Suppressor macrophage treated with lipopolysaccharide for 4 hours (primary cell): ENCODE measurements around the gene CLMN.

Experiments used
- DNase-seq: peaks from one replicate; pipeline ENCODE4 v3.0.0-alpha.2; 2020

CLMN gene

DNA sequence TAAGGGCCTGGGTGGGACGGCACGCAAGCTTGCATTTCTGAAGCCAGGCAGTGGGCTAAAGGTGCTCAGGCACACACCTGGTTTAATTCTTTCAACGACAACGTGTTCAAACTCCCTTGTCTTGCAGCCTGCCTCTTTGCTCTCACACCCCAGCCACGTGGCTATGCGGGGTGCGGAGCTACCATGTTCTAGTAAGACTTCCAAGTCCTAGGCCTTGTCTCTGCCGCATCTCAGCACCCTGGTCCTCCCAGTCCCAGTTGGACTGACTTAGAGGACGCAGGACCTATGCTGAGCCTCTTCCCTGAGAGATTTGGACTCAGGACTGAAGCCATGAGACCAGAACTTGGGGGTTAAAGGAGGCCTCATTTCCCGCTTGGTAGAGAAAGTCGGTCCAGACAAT lies 62.2 kb downstream of the CLMN start:
- no peak for DNase-seq

DNA sequence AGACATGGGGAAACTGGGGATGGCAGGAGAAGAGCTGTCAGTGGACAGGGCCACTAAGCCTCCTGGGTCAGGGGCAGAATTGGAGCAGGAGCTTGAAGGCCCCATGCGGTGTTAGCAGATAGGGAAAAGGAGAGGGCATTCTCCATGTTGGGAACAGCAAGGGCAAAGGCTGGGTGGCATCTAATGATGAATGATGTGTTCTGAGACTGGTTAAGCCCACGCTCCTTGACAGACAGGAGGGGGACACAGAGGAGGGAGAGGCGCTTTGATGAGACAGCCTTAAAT lies 63.0 kb downstream of the CLMN start:
- DNase-seq, result no peak

DNA sequence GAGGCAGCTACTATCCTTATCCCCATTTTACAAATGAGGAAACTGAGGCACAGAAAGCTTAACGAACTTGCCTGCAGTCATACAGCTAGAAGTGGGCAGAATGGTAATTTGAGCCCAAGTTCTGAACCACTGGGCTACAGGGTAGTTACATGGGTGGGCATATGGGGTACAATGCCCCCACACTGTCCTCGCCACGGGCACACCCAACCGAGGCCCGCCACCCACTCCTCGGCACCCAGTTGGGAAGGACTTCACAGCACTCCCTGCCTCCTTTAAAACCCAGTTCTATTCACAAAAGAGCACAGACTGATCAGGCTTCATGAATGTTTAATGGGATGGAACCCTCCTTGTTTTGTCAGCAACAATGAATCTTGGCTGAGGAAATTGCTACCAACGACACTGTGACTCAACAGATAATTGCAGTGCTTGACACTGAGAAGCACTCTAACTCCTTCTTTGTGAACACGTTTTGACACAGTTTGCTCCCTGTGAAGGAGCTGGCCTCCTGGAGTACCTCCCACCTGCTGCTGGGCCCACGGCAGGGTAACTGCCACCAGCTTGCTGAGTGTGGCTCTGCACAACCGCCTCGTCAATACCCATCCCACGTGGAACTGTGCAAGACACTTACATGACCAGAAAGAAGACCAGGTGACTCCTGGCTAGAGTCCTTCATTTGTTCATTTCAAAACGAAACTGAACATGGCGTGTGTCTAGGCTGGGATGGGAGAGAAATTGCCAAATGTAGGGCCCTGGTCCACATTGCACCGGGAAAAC lies 63.5 kb downstream of the CLMN start:
- peak; percentile 18 for DNase-seq

DNA sequence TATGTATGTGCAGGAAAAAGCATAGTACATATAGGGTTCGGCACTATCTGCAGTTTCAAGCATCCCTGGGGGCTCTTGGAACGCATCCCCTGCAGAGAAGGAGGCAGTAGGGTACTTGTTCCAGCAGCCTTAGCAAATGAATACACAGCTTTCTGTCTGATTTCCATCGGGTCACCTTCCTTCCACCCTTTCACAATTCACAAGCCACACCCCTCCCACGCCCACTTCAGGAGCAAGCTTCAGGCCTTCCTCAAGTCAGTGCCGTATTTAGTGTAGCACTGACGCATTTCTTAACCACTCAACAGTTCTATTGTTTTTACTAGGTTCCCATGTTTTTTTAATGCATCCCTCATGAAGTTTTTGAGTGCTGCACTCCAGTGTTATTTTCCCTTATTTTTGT lies 64.2 kb downstream of the CLMN start:
- DNase-seq, result peak; percentile 92

DNA sequence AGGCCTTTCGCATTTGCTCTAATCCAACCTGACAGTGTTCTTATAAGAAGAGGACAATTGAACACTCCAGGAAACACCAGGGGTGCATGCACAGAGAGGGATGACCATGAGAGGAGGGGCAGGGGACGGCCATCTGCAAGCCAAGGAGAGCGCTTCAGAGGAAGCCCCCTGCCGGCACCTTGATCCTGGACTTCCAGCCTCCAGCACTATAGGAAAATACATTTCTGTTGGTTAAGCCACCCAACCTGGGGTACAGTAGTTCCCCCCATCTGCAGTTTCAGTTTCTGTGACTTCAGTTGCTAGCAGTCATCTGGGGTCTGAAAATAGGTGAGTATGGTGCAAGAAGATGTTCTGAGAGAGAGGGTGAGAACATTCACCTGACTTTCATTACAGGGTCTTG lies 64.7 kb downstream of the CLMN start:
- DNase-seq, result no peak

DNA sequence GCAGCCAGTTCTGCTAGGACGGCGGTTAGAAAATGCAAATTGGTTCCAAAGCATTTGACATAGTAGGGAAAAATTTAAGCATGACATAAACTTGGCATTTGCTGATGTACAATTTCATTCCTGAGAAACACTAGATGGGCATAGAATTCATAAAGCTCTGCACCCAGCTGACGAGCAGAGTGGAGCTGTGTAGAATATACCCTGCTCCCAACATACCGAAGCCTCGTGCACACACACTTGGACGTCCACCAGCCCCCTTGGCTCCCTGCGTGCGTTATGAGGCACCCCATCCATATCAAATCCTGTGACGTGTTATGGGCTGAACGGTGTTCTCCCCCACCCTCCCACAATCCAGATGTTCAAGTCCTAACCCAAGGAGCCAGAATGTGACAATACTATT lies 65.4 kb downstream of the CLMN start:
- DNase-seq, result no peak

DNA sequence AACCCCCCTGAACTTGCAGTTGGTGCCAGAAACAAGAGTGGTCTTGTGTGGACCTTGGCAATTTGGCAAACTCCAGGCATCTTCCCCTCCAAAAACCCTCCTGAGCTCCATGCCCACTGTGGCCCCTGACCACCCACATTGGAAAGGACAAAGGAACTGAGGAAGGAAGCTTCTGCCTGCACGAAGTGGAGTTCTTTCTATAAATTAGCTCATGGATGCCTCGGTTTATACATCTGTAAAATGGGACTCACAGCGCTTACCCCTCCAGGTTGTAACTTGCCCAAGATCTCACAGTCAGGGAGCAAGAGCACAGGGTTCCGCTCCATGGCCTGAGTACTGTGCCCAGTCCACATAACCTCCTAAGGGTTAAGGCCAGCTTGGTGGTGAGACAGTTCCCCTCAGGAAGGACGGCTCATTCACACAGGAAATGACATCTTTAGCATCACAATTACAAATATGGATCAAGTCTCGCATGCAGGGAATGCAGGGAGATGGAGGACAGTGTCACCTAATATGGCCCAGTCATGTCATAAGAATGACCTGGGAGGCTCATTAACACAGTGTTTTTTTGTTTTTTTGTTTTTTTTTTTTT lies 66.6 kb downstream of the CLMN start:
- peak; percentile 22 for DNase-seq

DNA sequence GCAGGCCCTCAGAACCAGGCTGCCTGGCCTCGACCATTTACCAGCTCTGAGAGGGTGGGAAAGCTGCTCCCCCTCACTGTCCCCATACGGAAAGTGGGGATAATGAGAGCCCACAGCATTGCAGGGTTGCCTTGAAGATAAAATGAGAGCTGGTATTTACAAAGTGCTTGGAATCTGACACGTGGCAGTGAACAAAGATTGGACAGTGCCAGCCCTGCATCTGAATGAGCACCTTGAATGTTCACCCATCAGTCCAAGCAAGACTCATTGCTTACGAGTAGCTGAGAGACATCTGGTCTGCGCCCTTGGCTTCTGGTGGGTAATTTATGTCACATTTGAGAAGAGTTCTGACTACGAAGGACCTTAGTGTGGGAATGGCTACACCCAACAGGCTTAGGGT lies 67.5 kb downstream of the CLMN start:
- DNase-seq, result no peak

DNA sequence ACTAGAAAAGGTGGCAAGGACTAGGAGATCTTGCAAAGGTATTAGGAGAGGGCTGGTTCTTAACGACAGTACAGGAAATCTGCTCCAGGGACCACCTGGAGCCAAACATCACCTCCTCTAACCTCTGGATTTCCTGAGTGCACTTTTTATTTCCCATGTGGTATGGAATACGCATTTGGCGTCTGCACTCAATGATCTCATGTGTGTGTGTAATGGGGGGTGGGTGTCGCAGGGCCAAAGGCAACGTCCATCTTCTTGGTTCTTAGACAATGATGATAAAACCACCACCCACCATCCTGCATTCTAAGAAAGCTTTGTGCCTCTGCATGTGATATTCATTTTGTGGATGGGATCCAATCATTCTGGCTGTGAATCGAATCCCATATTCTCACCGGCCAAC lies 68.8 kb downstream of the CLMN start:
- no peak for DNase-seq

DNA sequence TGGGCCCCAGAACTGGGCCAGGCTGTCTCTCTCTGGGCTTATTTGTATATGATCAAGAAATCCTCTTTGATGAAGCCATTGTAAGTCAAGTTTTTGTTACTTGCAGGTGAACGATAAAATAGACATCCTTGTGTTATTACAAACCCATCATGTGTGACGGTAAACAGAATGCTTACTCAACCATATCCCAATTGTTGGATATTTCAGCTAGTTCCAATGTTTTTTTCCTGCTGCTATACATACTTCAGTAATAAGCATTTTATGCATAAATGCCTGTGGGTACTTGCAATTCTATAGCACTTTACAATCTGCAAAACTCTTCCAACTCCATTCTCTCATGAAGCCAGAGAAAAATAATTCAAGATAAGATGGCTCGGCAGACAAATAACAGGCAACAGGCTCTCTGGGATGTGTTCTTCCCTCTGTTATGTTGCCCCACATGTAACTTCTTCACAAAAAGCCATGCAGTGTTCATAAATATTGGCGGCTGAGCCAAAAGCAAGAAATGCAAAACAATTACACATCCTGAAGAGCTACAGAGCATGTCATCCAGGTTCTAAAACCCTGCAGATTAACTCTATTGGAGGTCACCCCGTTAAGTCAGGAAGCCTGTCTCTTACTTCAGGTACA lies 69.5 kb downstream of the CLMN start:
- no peak for DNase-seq

DNA sequence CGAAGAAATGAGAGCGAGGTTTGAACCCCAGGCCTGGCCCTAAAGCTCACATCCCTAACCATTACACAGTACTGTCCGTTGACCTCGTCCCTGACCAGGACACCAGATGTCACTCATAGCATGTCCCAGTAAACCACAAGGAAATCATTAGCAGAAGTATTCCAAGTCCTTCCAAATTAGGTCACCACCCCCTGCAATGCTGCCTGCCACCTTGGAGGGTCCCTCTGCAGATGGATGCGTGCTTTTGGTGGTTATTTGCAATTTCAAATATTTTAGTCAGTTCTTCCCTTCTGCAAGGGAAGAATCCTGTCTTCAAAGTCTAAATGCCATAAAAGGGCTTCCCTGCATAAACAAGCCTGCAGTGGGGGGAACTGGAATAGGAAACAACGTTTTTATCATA lies 71.3 kb downstream of the CLMN start:
- no peak for DNase-seq

DNA sequence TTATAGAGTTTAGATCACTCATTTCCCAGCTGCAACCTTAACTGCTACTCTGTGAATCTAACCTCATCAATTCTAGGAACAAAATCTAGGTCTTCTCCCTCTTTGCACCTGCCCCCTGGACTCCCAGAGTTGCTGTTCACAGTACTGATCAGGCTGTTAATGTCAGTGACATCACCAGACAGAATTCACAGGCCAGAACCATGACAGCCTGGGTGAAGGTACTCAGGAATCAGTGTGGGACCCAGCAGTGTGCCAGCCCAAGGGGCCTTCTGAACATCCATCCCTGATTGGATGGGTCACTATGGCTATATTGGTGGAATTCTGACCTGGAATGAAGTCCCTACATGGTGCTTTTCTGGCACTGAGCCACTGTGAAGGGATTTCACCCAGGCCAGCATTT lies 72.8 kb downstream of the CLMN start:
- no peak for DNase-seq

DNA sequence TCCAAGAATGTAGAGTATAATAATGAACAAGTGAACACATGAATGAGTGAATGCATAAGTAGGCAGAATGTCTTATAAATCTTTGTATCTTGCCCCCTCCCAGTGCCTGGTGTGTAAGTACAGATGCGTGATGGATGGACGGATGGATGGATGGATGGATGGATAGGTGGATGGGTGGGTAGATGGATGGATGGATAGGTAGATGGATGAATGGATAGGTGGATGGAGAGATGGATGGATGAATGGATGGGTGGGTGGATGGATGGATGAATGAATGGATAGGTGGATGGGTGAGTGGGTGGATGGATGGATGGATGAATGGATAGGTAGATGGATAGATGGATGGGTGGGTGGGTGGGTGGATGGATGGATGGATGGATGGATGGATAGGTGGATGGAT lies 74.4 kb downstream of the CLMN start:
- DNase-seq, result no peak

DNA sequence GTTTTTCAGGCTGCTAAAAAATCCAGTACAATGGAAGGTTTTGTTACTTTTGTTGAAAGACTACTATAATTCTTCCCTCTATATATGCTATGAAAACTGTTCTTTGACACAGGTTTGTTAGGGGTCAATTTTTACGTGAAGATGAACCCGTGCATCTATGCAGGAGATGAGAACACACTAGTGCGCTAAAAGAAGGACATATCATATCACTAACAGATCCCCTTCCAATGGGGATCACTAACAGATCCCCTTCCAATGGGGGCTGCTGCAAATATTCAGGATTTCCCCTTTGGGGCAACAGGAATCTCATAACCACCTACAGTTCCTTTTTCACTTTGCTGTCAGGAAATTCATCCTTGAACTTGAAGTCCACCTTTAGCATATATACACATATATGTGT lies 75.1 kb downstream of the CLMN start:
- no peak for DNase-seq

DNA sequence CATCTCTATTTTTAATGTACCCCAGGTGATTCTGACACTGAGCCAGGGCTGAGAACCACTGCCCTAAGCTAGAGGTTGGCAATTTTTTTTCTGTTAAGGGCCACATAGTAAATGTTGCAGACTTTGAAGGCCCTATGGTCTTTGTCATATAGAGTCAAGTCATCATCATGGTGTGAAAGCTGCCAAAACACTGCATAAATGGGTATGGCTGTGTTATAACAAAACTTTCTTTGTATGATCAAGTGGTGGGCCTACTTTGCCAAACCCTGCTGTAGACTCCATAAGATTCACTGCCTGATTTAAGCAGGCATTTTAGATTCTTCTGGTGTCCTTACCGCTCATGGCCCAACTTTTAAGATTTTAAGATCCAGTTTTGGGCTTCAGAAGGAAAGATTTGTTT lies 76.8 kb downstream of the CLMN start:
- no peak for DNase-seq

DNA sequence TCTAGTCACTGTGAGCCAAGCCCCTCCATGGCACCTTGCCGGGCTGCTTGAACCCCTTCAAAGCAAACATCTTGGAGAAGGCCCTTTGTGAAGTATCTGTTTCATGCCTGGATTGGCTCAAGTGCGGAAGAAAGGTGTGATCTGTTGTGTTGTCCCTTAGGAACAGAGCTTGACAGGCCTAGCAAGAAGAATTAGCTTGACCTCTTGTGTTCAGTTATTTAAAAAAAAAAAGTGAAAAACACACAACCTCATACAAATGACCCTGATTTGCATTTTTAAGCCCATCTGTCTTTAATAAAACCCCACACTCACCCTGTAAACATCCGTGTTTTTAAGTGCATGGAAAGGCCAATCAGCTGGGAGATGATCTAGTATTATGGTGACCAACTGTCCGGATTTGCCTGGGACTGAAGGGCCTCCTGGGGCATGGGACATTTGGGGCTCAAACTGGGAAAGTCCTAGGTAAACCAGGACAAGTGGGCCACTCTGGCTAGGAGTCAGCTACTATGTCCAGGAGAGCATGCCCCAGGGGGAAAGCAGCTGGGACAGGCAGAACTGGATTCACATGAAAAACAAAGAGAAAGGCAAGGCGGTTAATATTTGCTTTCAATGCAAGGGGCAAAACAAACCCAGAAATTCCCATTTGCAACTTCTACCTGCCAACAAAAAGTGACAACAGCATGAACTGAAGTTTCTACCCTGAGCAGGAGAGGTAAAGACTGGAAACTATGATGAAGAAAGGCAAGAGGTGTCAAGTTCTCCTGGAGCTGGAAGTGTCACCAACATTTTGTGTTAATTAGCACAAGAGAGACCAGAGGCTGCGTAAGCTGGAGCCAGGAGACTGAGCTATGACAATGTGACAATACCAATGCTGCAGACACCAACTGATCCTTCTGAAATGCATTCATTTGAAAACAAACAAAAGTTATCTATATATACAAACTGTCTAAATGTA lies 78.6 kb downstream of the CLMN start:
- no peak for DNase-seq

DNA sequence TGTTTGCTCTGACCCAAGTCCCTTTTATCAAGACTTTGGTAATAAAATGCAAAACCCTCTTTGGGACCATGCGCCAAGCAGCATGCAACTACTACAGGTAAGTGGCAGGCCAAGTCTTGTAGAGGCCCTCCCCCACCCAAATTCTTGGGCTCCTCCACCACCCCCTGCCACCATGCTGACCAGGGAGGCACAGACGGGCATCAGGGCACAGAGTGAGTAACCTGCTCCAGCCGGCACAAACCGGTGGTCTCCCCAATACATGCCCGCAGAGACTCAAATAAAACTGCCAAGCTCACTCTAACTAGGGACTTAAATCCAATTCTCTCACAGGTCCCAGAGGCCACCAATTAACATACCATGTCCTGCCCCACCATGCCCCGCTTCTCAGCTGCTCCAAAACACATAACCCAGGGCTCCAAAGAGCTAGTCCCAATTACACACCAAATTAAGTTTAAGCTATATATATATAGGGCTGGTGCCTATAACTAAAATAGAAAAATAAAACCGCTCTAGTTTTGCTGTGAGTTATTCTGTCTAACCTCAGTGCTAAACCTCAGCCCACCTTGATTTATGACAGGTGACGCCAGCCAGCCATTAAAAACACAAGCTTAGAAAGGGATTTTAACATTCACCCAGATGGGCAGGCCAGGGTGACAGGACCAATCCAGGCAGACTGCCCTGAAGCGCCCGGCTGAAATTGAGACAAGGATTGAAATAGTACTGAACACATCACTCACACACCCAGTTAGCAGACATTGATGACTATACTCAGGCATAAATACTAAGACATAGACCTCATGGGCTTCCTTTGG lies 81.0 kb downstream of the CLMN start:
- no peak for DNase-seq

DNA sequence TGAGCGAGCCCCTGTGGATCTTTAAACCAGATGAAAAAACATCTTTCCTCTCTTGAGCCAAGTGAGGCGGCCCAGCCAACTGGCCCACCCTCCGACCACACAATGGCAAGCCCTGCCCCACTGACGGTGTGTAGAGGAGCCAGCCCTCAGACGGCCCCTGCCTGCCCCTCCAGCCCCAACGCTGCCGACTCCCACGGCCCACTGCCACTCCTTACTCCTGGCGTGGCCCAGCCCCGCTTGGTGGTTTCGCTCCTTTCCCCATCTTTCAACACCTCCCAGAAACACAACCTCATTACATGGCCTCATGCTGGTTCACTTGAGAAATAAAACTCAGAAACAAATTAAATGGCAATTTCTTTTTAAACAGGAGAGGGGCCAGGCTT lies 81.8 kb downstream of the CLMN start:
- DNase-seq, result no peak

DNA sequence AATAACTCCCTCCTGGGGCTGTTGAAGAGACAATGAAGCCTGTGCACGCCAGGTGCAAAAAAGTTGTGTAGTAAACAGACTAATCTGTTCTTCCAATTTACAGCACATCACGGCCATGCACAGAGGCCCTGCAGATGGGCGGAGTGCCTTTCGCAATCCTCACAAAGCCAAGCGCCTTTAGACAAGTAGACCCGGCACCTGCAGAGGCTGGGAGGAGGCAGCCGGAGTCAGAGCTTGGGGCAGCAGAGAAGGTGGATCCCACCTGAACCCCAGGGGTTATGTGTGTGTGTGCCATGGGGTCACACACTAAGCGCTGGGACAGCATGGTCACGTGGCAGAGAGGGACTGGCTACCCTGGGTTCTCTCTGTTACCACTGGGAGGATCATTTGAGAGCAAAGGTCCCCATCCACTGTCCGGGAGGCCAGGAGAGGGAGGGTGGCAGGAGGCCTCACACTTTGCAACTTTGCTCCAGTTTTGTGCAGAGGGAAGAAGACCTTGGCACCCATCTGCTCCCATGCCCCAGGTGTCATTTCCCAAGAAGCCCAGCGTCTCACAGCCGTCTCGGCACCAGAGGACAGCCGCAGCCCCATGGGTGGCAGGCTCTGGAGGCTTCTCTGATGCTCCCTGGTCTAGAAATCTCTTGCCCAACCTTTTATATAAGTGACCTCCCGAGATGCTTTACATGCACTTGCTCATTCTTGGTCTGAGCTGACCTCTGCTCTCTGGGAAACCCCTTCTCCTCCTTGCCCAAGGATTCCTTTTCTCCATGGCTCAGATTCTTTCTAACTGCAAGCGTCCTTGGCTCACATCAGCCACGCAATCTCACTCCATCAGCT lies 82.4 kb downstream of the CLMN start:
- no peak for DNase-seq

DNA sequence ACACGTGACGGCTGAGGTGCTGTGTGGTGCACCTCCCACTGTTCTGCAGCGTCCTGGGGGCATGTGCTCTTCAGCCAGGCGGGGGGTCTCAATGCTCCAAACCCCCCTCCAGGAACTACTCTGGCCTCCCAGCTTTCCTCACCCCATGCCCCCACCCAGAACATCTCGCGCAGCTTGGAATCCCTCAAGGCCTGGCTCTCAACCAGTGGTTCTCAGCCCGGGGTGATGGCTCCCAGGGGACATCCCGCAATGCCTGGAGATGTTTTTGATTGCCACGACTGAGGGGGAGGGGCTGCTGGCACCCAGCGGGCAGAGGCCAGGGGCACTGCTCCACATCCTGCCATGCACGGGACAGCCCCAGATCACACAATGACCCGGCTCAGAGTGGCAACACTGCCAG lies 83.5 kb downstream of the CLMN start:
- DNase-seq, result no peak

DNA sequence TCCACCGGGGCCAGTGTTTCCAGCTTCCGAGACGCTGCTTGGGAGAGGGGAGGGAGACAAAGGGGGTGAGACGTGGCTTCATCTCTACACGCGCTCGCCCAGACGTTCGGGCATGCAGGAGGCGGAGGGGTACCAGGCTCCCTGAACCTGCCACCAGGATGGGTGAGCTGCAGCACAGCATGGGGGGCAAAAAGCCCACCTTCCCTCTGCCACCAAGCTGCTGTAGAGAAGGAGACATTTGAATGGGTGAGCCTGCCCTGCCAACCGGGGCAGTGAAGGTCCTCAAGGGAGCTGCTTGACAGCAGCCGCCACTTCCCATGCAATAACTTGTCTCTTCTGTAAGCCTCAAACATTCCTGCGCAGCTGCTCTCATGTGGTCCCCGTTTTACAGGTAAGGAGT lies 83.9 kb downstream of the CLMN start:
- DNase-seq, result no peak

DNA sequence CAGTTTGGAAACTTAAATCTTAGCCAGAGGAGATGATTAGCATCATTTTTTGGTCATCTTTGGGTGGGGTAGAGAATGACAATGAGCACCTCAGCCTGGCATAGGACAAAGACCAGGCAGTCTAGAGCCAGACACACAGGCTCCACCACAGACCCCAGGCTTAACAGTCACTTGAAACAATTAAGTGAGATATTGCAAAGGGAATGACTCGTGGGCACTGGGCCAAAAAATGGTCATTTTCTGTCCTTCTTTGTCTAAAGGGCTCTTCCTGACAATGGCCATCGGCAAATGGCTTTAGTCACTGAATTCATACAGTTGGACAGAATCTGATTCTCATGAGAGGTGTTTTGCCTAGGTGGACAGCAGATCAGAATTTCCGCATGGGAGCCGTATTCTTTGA lies 84.4 kb downstream of the CLMN start:
- no peak for DNase-seq
